GM21360 (cell line): ENCODE results near the gene CARD6.
A peak's percentile ranks its signal among the peaks of the same experiment; 100 is the strongest.
"Not testable (repeated sequence)": the region's sequence is repeated elsewhere in the genome, so short reads cannot be mapped to it uniquely, and the experiment has no call there.

Source experiments
- ATAC-seq: cut with Tn5 transposase; IDR thresholded peaks from one replicate; pipeline ENCODE4 v1.9.1; 2021; ENCODE audit warnings: mild to moderate bottlenecking, moderate library complexity; ENCODE audit not compliant: unreplicated experiment

CARD6 gene

DNA sequence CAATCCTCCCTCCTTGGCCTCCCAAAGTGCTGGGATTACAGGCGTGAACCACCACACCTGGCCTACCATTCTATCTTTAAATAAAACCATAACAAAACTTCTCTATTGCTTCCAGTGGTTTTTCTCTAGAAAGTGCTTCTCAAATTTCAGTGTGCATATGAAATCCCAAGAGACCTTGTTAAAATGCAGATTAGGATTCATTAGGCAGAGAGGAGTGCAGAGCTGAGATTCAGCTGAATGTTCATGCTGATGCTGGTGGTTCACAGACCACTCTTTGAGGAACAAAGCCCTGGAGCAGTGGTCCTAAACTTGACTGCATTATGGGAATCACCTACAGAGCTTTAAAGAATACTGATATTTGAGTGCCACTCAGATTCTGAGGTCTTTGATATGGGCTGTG lies 28.2 kb downstream of the CARD6 start:
- no peak for ATAC-seq

DNA sequence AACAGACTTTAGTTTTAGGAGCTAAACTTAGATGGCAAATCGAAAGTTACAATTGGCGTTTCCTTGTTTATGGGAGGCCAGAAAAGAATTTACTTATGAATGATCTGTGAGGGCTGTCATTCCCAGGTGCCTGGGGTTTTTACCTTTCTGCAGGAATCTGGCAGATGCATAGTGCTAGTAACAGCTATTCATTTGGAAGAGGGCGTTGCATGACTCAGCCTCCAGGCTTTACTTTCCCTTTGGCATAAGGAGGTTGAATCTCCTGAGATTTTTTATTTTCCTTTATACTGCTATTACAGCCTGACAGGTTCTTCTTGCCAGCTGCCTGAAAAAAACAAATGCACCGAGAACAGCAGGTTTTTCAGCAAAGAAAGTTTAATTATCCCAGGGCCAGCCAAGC lies 30.0 kb downstream of the CARD6 start:
- ATAC-seq: no peak

DNA sequence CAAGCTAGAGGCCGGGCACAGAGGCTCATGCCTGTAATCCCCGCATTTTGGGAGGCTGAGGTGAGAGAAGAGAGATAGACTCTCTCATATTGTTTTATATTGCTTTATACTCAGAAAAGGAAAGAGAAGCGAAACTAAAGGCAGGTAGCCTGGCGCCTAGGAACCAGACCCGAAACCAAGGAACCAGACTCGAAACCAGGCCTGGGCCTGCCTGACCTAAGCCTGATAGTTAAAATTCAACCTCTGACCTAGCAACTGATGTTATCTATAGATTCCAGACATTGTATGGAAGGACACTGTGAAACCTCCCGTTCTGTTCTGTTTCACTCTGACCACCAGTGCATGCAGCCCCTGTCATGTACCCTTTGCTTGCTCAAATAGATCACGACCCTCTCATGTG lies 31.1 kb downstream of the CARD6 start:
- not testable (repeated sequence) for ATAC-seq

DNA sequence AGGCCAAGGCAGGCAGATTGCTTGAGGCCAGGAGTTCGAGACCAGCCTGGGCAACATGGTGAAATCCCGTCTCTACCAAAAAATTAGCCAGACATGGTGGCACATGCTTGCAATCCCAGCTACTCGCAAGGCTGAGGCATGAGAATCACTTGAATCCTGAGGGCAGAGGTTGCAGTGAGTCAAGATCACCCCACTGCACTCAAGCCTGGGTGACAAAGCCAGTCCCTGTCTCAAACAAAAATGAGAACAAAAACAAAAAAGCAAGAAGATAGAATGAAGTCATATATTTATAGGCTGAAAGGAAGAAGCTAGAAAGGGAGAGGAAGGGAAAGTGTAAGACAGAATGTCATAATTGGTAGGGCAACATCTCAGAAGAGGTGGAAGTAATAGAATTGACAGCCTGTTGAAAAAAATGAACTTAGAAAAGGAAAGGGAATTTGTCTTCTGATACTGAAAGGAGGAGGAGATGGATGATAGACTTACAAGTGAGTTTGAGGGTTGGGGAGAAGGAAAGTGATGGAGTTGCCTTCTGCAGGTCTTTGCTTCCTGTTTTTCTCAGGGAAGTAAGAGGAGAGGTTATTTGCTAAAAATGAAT lies 32.2 kb downstream of the CARD6 start:
- no peak for ATAC-seq

DNA sequence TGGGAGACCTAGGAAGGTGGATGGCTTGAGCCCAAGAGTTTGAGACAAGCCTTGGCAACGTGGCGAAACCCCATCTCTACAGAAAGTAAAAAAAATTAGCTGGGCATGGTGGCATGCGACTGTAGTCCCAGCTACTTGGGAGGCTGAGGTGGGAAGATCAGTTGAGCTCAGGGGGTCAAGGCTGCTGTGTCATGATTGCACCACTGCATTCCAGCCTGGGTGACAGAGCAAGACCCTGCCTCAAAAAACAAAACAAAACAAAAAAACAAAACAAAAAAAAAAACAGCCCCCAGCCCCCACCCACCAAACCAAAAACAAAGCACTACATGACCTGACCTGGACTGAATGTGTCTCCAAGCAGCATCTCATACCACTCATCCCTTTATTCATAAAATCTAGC lies 34.8 kb downstream of the CARD6 start:
- no peak for ATAC-seq

DNA sequence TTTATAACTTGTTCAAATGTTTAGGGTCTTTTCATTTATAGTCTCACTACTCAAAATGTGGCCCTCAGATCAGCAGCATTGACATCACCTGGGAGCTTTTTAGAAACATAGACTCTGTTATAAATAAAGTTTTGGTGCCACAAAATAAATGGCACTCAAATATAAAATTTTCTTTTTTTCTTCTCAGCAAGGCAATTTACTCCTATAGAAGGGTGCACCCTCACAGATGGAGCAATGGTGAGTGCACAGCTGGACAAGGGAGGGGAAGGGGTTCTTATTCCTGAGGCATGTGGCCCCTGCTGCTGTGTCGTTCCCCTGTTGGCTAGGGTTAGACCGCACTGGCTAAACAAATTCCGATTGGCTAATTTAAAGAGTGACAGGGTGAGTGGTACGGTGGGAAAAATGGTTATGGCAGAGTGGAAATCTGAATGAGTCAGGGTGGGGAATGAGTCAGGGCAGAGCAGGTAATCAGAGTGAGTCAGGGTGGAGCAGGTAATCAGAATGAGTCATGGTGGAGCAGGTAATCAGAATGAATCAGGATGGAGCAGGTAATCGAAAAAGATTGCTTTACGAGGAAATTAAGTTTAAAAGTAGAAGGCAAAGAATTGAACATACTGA lies 36.3 kb downstream of the CARD6 start:
- no peak for ATAC-seq

DNA sequence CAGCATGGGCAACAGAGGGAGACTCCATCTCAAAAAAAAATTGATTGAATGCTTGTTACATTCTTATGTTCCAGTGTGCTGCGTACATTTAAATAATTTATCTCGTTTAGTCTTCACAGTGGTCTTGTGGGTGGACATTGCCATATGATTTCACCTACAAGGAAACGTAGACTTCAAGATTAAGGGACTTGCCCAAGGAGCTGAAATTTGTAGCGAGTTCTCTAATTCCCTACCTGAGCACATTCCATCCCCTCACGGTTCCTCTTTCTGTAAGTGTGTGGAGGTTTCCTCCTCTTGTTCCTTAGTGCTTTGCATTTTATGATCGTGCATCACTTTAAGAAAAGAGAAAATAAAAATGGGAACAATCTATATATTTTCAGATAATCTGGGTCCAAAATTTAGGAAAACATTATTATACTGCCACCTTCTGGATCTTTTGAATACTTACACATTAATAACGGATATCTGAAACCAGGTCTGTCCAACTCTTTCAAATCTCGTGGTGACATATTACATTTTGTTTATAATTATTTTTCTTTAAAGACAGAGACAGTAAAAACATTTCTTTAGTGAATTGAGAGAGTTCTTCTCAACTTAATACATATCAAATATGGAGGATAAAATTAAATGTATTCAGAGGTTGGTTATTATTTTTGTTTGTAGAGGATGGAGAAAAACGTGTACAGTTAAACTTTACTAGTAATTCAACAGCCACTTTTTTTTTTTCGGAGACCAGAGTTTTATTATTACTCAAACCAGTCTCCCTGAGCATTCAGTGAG lies 38.2 kb downstream of the CARD6 start:
- ATAC-seq: no peak

DNA sequence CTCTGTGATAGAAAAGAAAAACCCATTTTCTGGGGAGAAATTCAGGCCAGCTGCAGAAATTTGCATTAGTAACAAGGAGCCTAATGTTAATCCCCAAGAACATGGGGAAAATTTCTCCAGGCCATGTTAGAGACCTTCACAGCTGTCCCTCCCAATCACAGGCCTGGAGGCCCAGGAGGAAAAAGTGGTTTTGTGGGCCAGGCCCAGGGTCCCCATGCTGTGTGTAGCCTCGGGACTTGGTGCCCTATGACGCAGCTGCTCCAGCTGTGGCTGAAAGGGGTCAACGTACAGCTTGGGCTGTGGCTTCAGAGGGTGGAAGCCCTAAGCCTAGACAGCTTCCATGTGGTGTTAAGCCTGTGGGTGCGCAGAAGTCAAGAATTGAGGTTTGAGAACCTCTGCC lies 41.1 kb downstream of the CARD6 start:
- ATAC-seq: no peak

DNA sequence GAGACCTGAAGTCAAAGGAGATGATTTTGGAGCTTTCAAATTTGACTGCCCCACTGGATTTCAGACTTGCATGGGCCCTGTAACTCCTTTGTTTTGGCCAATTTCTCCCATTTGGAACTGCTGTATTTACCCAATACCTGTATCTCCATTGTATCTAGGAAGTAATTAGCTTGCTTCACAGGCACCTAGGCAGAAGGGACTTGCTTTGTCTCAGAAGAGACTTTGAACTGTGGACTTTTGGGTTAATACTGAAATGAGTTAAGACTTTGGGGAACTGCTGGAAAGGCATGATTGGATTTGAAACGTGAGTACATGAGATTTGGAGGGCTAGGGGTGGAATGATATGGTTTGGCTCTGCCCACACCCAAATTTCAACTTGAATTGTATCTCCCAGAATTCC lies 41.9 kb downstream of the CARD6 start:
- ATAC-seq: not testable (repeated sequence)

DNA sequence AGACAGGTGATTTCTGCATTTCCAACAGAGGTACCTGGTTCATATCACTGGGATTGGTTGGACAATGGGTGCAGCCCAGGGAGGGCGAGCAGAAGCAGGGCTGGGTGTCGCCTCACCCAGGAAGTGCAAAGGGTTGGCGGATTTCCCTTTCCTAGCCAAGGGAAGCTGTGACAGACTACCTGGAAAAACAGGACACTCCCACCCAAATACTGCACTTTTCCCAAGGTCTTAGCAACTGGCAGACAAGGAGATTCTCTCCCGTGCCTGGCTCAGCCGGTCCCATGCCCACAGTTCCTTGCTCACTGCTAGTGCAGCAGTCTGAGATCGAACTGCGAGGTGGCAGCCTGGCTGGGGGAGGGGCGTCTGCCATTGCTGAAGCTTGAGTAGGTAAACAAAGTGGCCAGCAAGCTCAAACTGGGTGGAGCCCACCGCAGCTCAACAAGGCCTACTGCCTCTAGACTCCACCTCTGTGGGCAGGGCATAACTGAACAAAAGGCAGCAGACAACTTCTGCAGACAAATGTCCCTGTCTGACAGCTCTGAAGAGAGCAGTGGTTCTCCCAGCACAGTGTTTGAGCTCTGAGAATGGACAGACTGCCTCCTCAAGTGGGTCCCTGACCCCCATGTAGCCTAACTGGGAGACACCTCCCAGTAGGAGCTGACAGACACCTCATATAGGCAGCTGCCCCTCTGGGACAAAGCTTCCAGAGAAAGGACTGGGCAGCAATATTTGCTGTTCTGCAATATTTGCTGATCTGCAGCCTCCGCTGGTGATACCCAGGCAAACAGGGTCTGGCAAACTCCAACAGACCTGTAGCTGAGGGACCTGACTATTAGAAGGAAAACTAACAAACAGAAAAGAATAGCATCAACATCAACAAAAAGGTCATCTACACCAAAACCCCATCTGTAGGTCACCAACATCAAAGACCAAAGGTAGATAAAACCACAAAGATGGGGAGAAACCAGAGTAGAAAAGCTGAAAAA lies 54.6 kb downstream of the CARD6 start:
- not testable (repeated sequence) for ATAC-seq

DNA sequence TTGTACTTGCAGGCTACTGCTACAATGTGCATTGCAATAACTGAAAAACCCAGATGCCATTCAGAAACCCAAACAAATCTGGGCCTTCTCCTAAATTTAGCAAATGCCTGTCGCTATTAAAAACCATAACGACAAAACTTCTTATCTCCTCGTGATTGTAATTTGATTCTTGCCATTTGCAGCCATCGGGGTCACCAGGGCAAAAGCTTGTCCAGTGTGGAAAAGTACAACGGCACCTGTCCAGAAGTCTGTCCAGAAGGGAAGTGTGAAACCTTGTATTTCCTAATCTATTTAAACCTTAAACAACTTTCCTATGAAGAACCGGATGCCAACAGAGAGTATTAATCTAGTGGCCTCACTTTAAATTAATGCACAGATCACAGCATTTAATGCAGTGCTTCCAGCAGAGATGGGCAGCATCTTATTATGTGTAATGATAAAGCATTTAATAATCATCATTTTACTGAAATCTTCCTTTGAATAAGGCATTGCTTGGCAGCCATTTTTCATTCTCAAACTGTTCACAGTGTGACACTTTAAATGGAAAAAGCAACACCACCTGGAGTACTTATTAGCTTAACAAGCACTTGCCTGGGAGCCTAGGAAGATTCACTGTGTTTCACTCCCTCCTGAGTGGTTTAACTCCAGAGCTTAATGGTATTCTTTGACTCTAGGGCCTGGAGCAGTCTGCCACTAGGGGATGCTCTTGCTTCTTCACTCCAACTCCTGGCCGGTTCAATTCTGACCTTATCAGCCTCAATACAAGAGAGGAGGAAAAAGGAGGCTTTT lies 63.2 kb downstream of the CARD6 start:
- ATAC-seq: peak; percentile 98

DNA sequence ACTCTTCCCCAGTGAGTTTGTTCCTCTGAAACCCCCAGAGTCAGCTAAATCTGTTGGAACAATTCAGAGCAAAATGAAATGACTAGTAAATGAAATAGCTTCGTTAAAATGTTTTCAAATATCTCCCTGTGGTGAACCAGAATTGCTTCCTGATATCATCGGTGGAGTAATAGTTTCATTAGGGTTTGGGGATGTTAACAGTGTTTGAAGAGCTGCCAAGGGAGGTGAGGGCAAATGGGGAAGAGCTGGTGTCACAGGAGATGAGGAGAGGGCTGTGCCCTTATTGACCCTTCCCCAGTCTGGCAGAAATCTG lies 63.8 kb downstream of the CARD6 start:
- ATAC-seq: no peak

DNA sequence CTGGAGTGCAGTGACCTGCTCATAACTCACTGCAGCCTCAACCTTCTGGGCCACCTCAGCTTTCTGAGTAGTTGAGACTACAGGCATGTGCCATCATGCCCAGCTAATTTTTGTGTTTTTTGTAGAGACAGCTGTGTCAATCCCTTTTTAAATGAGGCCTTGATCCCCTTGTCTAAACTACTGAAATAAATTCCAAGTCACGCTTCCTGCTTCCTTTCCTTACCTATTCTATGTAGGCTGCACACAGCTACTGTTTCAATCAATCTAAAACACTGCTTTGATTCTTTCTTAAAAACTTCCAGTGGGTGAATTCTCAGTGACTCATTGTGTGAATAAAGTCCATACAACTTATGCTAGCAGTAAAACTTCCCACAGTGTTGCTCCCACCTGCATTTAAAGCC lies 65.2 kb downstream of the CARD6 start:
- no peak for ATAC-seq

DNA sequence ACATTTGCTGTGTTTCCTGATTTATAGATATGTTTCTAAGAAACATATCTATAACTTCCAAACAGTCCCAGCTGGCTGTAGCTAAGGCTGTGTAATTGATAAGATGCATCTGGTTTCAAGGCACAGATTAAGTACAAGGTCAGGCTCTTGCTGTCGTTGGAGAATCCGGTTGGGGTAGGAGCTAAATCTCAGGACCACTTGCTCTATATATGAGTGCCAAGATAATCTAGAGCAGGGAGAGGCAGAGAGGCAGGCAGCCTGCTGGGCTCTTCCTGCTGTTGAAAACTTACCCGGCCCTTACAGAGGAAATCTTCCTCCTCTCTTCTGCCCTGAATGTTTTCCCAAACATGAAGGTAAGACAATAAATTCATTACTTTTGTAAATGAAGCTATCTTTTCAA lies 68.1 kb downstream of the CARD6 start, which contains the start of gene C7:
Gene C7 (plus strand): TSS at position 234 of the 400 bp plus-strand sequence. CDS start 114 bp downstream, at position 348.
- no peak for ATAC-seq

DNA sequence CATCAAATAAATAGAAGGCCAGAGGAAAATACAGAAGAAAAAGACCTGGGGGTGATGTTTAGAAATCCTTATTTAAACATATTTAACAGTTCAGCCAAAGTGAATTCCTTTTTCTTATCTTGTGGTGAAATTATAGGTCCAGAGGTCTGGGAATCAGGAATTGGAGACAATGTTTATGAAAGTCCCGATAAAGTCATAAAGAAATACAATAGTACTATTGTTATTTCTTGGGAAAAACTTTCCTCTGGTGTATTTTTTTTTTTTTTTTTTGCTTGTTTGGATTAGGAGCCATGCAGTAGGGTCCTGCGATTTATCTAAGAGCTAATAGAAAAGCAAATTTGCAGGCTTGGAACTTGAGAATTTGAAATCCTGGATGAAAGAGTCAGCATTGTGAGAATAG lies 68.6 kb downstream of the CARD6 start:
- no peak for ATAC-seq
